Neural cell (in vitro differentiated cells): ENCODE data around the gene ACAD11. TPM values are rescaled to one million over a fixed set of nuclear protein-coding genes. Genes with fewer than 3 reads are reported as not detected.

Experiments used
- H2AFZ ChIP-seq: fragments of 200-600, 300-800 bp; sonication (generic), shearing (Covaris generic); 2 replicates; pipeline ENCODE4 v1.6.0; 2014; ENCODE audit warnings: low read depth, mild to moderate bottlenecking, antibody characterized with exemption, low read length, moderate library complexity
- H3F3A ChIP-seq: fragments of 200-600 bp; shearing (Covaris generic); 2 replicates; pipeline ENCODE4 v1.6.1; 2016; ENCODE audit warnings: mild to moderate bottlenecking, moderate library complexity, mixed read lengths, antibody characterized with exemption, low read length; ENCODE audit not compliant: insufficient read depth, poor library complexity, severe bottlenecking
- H3K27ac ChIP-seq: fragments of 200-600, 300-800 bp; sonication (generic), shearing (Covaris generic); 2 replicates; pipeline ENCODE4 v1.5.1; 2014; ENCODE audit warnings: mild to moderate bottlenecking, low read length, moderate library complexity
- H3K27me3 ChIP-seq: fragments of 300-800, 200-600 bp; sonication (generic), shearing (Covaris generic); 2 replicates; pipeline ENCODE4 v1.6.0; 2014; ENCODE audit warnings: mild to moderate bottlenecking, low read depth, low read length, moderate library complexity; ENCODE audit not compliant: insufficient read depth
- H3K36me3 ChIP-seq: fragments of 300-800, 200-600 bp; sonication (generic), shearing (Covaris generic); 2 replicates; pipeline ENCODE4 v1.5.1; 2014; ENCODE audit warnings: mild to moderate bottlenecking, antibody characterized with exemption, low read length, moderate library complexity; ENCODE audit not compliant: insufficient read depth
- H3K4me2 ChIP-seq: fragments of 300-800, 200-600 bp; sonication (generic), shearing (Covaris generic); 2 replicates; pipeline ENCODE4 v1.6.0; 2014; ENCODE audit warnings: mild to moderate bottlenecking, low read length
- H3K4me3 ChIP-seq: fragments of 300-800, 200-600 bp; sonication (generic), shearing (Covaris generic); 2 replicates; pipeline ENCODE4 v1.5.1; 2014; ENCODE audit warnings: mild to moderate bottlenecking, low read length, moderate library complexity
- H3K79me2 ChIP-seq: fragments of 200-600 bp; shearing (Covaris generic); replicated peaks from 2 replicates; pipeline ENCODE4 v1.6.0; 2014; ENCODE audit warnings: mild to moderate bottlenecking, low read length, moderate library complexity; ENCODE audit not compliant: insufficient read depth
- H3K9ac ChIP-seq: fragments of 300-800, 200-600 bp; sonication (generic), shearing (Covaris generic); 2 replicates; pipeline ENCODE4 v1.6.1; 2016; ENCODE audit warnings: mild to moderate bottlenecking, low read length, mixed read lengths
- H3K9me2 ChIP-seq: fragments of 200-600 bp; shearing (Covaris generic); 2 replicates; pipeline ENCODE4 v1.6.1; 2016; ENCODE audit warnings: mild to moderate bottlenecking, low read length, mixed read lengths; ENCODE audit not compliant: insufficient read depth
- H3K9me3 ChIP-seq: fragments of 200-600, 300-800 bp; sonication (generic), shearing (Covaris generic); 2 replicates; pipeline ENCODE4 v1.6.1; 2016; ENCODE audit warnings: mild to moderate bottlenecking, mixed run types, low read length, moderate library complexity, mixed read lengths
- H4K20me1 ChIP-seq: fragments of 200-600 bp; shearing (Covaris generic); 2 replicates; pipeline ENCODE4 v1.6.1; 2016; ENCODE audit warnings: mild to moderate bottlenecking, mixed run types; ENCODE audit not compliant: insufficient read depth
- EP300 ChIP-seq: fragments of 450-650 bp; conservative IDR thresholded peaks from 2 replicates; pipeline ENCODE4 v1.6.1; 2014; ENCODE audit warnings: antibody characterized with exemption, mild to moderate bottlenecking, moderate library complexity; ENCODE audit not compliant: poor library complexity, severe bottlenecking
- MXI1 ChIP-seq: fragments of 450-650 bp; conservative IDR thresholded peaks from 2 replicates; pipeline ENCODE4 v1.6.1; 2014; ENCODE audit warnings: antibody characterized with exemption, mild to moderate bottlenecking; ENCODE audit not compliant: poor library complexity, severe bottlenecking
- POLR2AphosphoS5 ChIP-seq: IDR thresholded peaks from 2 replicates; pipeline ENCODE4 v1.6.1; 2012
- RAD21 ChIP-seq: fragments of 450-650 bp; conservative IDR thresholded peaks from 2 replicates; pipeline ENCODE4 v1.6.1; 2014; ENCODE audit warnings: antibody characterized with exemption, mild to moderate bottlenecking, moderate library complexity
- SMC3 ChIP-seq: fragments of 450-650 bp; conservative IDR thresholded peaks from 2 replicates; pipeline ENCODE4 v1.6.1; 2014; ENCODE audit warnings: antibody characterized with exemption, mild to moderate bottlenecking, moderate library complexity; ENCODE audit not compliant: poor library complexity
- TAF1 ChIP-seq: IDR thresholded peaks from 2 replicates; pipeline ENCODE4 v1.6.1; 2012; ENCODE audit warnings: low read depth
- polyA plus RNA-seq: library from polyadenylated mRNA; depleted of rRNA; stranded (reverse); fragments of >200 nt; gene quantifications from 2 replicates; pipeline ENCODE4 v1.2.3, GENCODE V29; 2014
- TF ChIP-seq, protein P1 (sequence below): IDR thresholded peaks from 2 replicates; pipeline ENCODE4 v1.6.1; 2012; ENCODE audit warnings: borderline replicate concordance
- TF ChIP-seq, protein P2 (sequence below): fragments of 450-650 bp; IDR thresholded peaks from 2 replicates; pipeline ENCODE4 v1.5.1; 2014; ENCODE audit warnings: antibody characterized with exemption, mild to moderate bottlenecking, moderate library complexity; ENCODE audit not compliant: poor library complexity, severe bottlenecking

Gene ACAD11
- polyA plus RNA-seq, 1 donor from 2014 or later = 19.2 TPM

DNA sequence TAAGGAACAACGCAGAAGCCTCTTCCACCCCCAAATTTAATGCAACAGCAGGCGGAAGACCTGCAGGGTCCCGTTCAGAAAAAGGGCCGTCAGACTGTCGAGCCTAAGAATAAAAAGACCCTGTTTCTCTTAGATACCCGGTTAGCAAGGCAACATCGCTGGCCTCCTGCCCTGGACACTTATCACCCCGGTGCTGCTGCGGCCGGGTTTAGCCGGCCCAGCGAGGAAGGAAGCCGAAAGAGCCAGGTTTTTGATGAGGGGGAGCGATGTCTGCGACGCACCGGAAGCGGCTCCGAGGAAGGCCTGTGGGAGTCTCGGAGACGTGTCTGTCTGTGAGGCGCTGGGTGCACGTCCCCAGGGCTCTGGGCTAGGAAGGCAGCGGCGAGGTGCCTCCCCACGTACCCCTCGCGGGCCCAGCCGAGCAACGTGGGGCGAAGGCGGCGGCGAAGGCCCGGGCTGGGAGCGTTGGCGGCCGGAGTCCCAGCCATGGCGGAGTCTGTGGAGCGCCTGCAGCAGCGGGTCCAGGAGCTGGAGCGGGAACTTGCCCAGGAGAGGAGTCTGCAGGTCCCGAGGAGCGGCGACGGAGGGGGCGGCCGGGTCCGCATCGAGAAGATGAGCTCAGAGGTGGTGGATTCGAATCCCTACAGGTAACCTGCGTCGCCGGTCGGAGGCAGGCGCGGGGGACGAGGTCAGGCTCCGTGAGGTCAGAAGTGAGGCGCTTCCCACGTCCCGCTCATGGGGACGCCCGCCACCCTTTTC, 622 bp upstream of the ACAD11 start, which contains the start of gene UBA5:
Gene UBA5, plus strand, starts transcription at position 278 of the 759 bp plus-strand sequence. Its CDS starts 209 bp downstream, at position 487.
- TF ChIP-seq, protein P1, sequence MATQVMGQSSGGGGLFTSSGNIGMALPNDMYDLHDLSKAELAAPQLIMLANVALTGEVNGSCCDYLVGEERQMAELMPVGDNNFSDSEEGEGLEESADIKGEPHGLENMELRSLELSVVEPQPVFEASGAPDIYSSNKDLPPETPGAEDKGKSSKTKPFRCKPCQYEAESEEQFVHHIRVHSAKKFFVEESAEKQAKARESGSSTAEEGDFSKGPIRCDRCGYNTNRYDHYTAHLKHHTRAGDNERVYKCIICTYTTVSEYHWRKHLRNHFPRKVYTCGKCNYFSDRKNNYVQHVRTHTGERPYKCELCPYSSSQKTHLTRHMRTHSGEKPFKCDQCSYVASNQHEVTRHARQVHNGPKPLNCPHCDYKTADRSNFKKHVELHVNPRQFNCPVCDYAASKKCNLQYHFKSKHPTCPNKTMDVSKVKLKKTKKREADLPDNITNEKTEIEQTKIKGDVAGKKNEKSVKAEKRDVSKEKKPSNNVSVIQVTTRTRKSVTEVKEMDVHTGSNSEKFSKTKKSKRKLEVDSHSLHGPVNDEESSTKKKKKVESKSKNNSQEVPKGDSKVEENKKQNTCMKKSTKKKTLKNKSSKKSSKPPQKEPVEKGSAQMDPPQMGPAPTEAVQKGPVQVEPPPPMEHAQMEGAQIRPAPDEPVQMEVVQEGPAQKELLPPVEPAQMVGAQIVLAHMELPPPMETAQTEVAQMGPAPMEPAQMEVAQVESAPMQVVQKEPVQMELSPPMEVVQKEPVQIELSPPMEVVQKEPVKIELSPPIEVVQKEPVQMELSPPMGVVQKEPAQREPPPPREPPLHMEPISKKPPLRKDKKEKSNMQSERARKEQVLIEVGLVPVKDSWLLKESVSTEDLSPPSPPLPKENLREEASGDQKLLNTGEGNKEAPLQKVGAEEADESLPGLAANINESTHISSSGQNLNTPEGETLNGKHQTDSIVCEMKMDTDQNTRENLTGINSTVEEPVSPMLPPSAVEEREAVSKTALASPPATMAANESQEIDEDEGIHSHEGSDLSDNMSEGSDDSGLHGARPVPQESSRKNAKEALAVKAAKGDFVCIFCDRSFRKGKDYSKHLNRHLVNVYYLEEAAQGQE = peak; percentile 64
- TF ChIP-seq SMC3 (no peak), MXI1 (peak; percentile 74), POLR2AphosphoS5 (peak; percentile 48)

DNA sequence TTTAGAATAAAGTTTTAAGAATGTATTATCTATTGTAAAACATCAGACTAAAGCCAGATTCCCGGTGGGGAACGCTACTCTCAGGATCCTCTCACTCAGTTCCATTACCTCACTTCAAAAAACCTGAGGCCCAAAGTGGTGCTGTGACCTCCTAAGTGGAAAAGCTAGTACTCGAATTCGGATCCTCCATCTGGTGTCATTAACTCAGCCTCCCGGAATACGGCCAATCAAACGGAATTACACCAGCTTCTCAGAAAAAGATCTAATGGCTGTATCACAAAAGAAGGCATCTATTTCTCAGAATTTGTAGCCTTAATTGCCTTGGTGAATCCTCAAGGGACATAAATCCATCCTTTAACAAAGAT, 627 bp downstream of the ACAD11 start:
- peak overlapping the region; percentile 23 for H3K4me2 ChIP-seq
- H3F3A ChIP-seq = no peaks in the 10 kb centered on the region
- no peaks in the 10 kb centered on the region for H3K9me3 ChIP-seq
- peak overlapping the region; percentile 91 for H2AFZ ChIP-seq
- H3K9ac ChIP-seq = peak overlapping the region; percentile 88
- H3K4me3 ChIP-seq = peak overlapping the region; percentile 90
- no peaks in the 10 kb centered on the region for H3K27me3 ChIP-seq
- H3K9me2 ChIP-seq = no peaks in the 10 kb centered on the region
- H3K27ac ChIP-seq = no peak overlapping the region
- no peaks in the 10 kb centered on the region for H4K20me1 ChIP-seq
- TF ChIP-seq EP300 (no peak), RAD21 (no peak), MXI1 (no peak), TAF1 (no peak)
- TF ChIP-seq, protein P1 = no peak
- TF ChIP-seq, protein P2, sequence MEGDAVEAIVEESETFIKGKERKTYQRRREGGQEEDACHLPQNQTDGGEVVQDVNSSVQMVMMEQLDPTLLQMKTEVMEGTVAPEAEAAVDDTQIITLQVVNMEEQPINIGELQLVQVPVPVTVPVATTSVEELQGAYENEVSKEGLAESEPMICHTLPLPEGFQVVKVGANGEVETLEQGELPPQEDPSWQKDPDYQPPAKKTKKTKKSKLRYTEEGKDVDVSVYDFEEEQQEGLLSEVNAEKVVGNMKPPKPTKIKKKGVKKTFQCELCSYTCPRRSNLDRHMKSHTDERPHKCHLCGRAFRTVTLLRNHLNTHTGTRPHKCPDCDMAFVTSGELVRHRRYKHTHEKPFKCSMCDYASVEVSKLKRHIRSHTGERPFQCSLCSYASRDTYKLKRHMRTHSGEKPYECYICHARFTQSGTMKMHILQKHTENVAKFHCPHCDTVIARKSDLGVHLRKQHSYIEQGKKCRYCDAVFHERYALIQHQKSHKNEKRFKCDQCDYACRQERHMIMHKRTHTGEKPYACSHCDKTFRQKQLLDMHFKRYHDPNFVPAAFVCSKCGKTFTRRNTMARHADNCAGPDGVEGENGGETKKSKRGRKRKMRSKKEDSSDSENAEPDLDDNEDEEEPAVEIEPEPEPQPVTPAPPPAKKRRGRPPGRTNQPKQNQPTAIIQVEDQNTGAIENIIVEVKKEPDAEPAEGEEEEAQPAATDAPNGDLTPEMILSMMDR = no peak
- peaks cover 33% of the 10 kb centered on the region for H3K79me2 ChIP-seq
- no peaks in the 10 kb centered on the region for H3K36me3 ChIP-seq

More for the DNA sequence above, 622 bp upstream of the ACAD11 start, which contains the start of gene UBA5:
- H3F3A ChIP-seq = no peaks in the 10 kb centered on the region
- H3K9me3 ChIP-seq = no peaks in the 10 kb centered on the region
- peaks cover 33% of the 10 kb centered on the region for H3K79me2 ChIP-seq
- peak within 1 kb of the TSS; percentile 88 for H3K9ac ChIP-seq
- no peaks in the 10 kb centered on the region for H3K9me2 ChIP-seq
- H3K27me3 ChIP-seq = no peaks in the 10 kb centered on the region
- peak within 1 kb of the TSS; percentile 90 for H3K4me3 ChIP-seq
- H3K36me3 ChIP-seq = no peaks in the 10 kb centered on the region
- H3K27ac ChIP-seq = peak within 1 kb of the TSS; percentile 77
- peak within 1 kb of the TSS; percentile 82 for H3K4me2 ChIP-seq
- no peaks in the 10 kb centered on the region for H4K20me1 ChIP-seq
- H2AFZ ChIP-seq = peak within 1 kb of the TSS; percentile 91
